Measurements from ENCODE around the gene KIF26A.

- TF ChIP-seq CTCF (IDR thresholded peaks at IDR 0.05; ENCODE audit: poor library complexity) (no peak), EZH2 (IDR thresholded peaks at IDR 0.05; ENCODE audit: borderline replicate concordance) (no peak)
These were observed 35.7 kb downstream of the KIF26A start for GRCh38 chr14:104174051-104174450.

Measured in hepatocyte (in vitro differentiated cells).